Stimulated activated CD8-positive, alpha-beta memory T cell treated with anti-CD3 and anti-CD28 coated beads, Interleukin-15, amount 100 ng/mL, for 48 hours (primary cell): ENCODE data around the gene HK3.
"Not testable (repeated sequence)": the region's sequence is repeated elsewhere in the genome, so short reads cannot be mapped to it uniquely, and the experiment has no call there.

ENCODE experiments used
- DNase-seq, 2 donors: peaks; one replicate each; pipeline ENCODE4 v3.0.0-alpha.2; 2020; ENCODE audit warnings: low read depth in 2 of 2

The HK3 gene

GRCh38 chr5:176882567-176882903 lies 16.6 kb downstream of the HK3 start:
- DNase-seq: no peak

- DNase-seq: no peak
Measured at GRCh38 chr5:176881816-176882566, 17.2 kb downstream of the HK3 start.

- no peak for DNase-seq
Measured at GRCh38 chr5:176881021-176881749, 18.0 kb downstream of the HK3 start.

- DNase-seq: no peak
Measured at GRCh38 chr5:176880366-176881020, 18.7 kb downstream of the HK3 start.

GRCh38 chr5:176879663-176880361 lies 19.3 kb downstream of the HK3 start:
- no peak for DNase-seq

- DNase-seq: no peak
Measured at GRCh38 chr5:176878906-176879662, 20.1 kb downstream of the HK3 start.

- DNase-seq: no peak
Measured at GRCh38 chr5:176878463-176878862, 20.7 kb downstream of the HK3 start.

- no peak for DNase-seq
Measured at GRCh38 chr5:176877793-176878331, 21.3 kb downstream of the HK3 start.

- no peak for DNase-seq
Measured at GRCh38 chr5:176876506-176877431, 22.4 kb downstream of the HK3 start.

GRCh38 chr5:176875783-176876505 lies 23.2 kb downstream of the HK3 start:
- DNase-seq: no peak

GRCh38 chr5:176875014-176875550 lies 24.1 kb downstream of the HK3 start:
- DNase-seq: no peak

GRCh38 chr5:176874198-176874780 lies 24.9 kb downstream of the HK3 start:
- no peak for DNase-seq

GRCh38 chr5:176873541-176874172 lies 25.5 kb downstream of the HK3 start:
- no peak for DNase-seq

- DNase-seq: not testable (repeated sequence)
Measured at GRCh38 chr5:176873011-176873410, 26.1 kb downstream of the HK3 start.

- DNase-seq: not testable (repeated sequence)
Measured at GRCh38 chr5:176872586-176872985, 26.6 kb downstream of the HK3 start.

GRCh38 chr5:176870644-176871043 lies 28.5 kb downstream of the HK3 start:
- DNase-seq: not testable (repeated sequence)

- no peak for DNase-seq
Measured at GRCh38 chr5:176870110-176870591, 29.0 kb downstream of the HK3 start.

GRCh38 chr5:176869501-176870109 lies 29.5 kb downstream of the HK3 start:
- no peak for DNase-seq
